Heart left ventricle (tissue), 16 donors: Measurements from ENCODE around the gene PINK1. TPM values are rescaled to one million over a fixed set of nuclear protein-coding genes. Genes with fewer than 3 reads are reported as not detected.
A peak's percentile ranks its signal among the peaks of the same experiment; 100 is the strongest.

ENCODE experiments used
- ATAC-seq, 4 donors: fragments of 200-7000 bp; cut with Tn5 transposase; one replicate each; pipeline ENCODE4 v1.9.1; 2020 to 2022; ENCODE audit warnings: moderate library complexity in 4 of 4, mild to moderate bottlenecking in 3 of 4, moderate number of reproducible peaks in 1 of 4
- DNase-seq, 5 donors: peaks; one replicate each; pipeline ENCODE4 v3.0.0-alpha.2; 2020
- H3K27ac ChIP-seq, 12 donors: fragments of 200-600 bp; sonication (generic) in 4 of 12; one replicate each; pipeline versions ENCODE4 v1.5.0 to v1.8.0; 2016 to 2022; ENCODE audit warnings: mild to moderate bottlenecking in 2 of 12
- H3K27me3 ChIP-seq, 9 donors: fragments of 200-600 bp; sonication (generic) in 2 of 9; one replicate each; pipeline versions ENCODE4 v1.5.1 to v1.8.0; 2016 to 2022; ENCODE audit warnings: mild to moderate bottlenecking in 3 of 9
- H3K36me3 ChIP-seq, 9 donors: fragments of 200-600 bp; sonication (generic) in 2 of 9; one replicate each; pipeline versions ENCODE4 v1.5.0 to v1.8.0; 2018 to 2022; ENCODE audit warnings: mild to moderate bottlenecking in 2 of 9
- H3K4me1 ChIP-seq, 12 donors: fragments of 200-600 bp; sonication (generic) in 4 of 12; one replicate each; pipeline versions ENCODE4 v1.5.0 to v1.8.0; 2016 to 2022; ENCODE audit warnings: mild to moderate bottlenecking in 3 of 12
- H3K4me3 ChIP-seq, 12 donors: fragments of 200-600 bp; sonication (generic) in 4 of 12; one replicate each; pipeline versions ENCODE4 v1.5.0 to v1.8.0; 2017 to 2022; ENCODE audit warnings: mild to moderate bottlenecking in 9 of 12, moderate library complexity in 4 of 12
- H3K9me3 ChIP-seq, 12 donors: fragments of 200-600 bp; sonication (generic) in 4 of 12; one replicate each; pipeline versions ENCODE4 v1.5.0 to v1.8.0; 2016 to 2022; ENCODE audit warnings: mild to moderate bottlenecking in 1 of 12
- CTCF ChIP-seq, 12 donors: fragments of 200-600 bp; sonication (generic) in 4 of 12; IDR thresholded peaks; one replicate each; pipeline versions ENCODE4 v1.5.0 to v1.8.0; 2018 to 2022; ENCODE audit warnings: antibody characterized with exemption in 12 of 12, mild to moderate bottlenecking in 5 of 12
- POLR2A ChIP-seq, 2 donors: fragments of 450-650 bp; IDR thresholded peaks; one replicate each; pipeline ENCODE4 v1.6.1; 2017; ENCODE audit warnings: antibody characterized with exemption in 2 of 2, mild to moderate bottlenecking in 2 of 2, moderate library complexity in 2 of 2
- WGBS, 4 donors: extraction: QIAGEN DNeasy Blood & Tissue Kit in 2 of 4; methylation state at CpG; one replicate each; pipeline versions ENCODE4 v1.1.5 to v1.1.7; 2013 to 2018; 5-methylcytosine and 5-hydroxymethylcytosine counted together
- intact Hi-C, 10 donors: fragments of 100-400 bp; cut with DNase I; formaldehyde crosslinking; loops; one replicate each; pipeline versions ENCODE4 v1.11.1 to v1.14.2; 2022
- polyA plus RNA-seq, 2 donors: library from polyadenylated mRNA; stranded (reverse); fragments of 200-250 nt; gene quantifications; one replicate each; pipeline ENCODE4 v1.2.3, GENCODE V29; 2013
- total RNA-seq, 9 donors: library from RNA; depleted of rRNA in 2 of 9; stranded (reverse); fragments of >200 nt in 2 of 9; fragmentation: NEBNext Ultra II Directional in 3 of 9; extraction: Animal tissue kit (Norgen Biotek cat#: 25700) in 3 of 9; gene quantifications; one replicate each; pipeline versions ENCODE4 v1.1.0 to v1.2.4, GENCODE V29; 2016 to 2023
- donor health status: ischemic (EF 13 %, LVEDD 7.1; RV severe dilation, severe dysfunction).
- donor health status: healthy with polysubstance abuse.
- donor health status: DM: no; HTN: yes; CAD: no.
- donor health status: DM: no; HTN: no; CAD: no.
- donor health status: ischemic (EF 25% LVEDD 6.9; RV normal size, moderate dysfunction).
- donor health status: ischemic (EF 25% LVEDD 5.7; RV mildly dilated, moderate dysfunction).
- donor health status: healthy.
- donor health status: DM: yes; HTN: yes; CAD: no.
- donor health status: ischemic (EF 35%, LVEDD 5.7; RV mildly dilated, moderate dysfunction).
- donor health status: nonischemic (EF 11% LVEDD 7.7; RV severe dilation, severe dysfunction).
- donor health status: DM: yes; HTN: yes; CAD: no.
- donor health status: PGD.
- donor health status: ischemic (EF 29% LVEDD 5.4; RV normal size, mild dysfunction).
- donor health status: nonischemic (EF 23%, LVEDD 6.1; RV moderate dilation, normal function).

Gene PINK1
- total and polyA plus RNA-seq, 11 donors: 147 to 418 (median 258) TPM

- TF ChIP-seq CTCF (IDR thresholded peaks at IDR 0.05) (no peak), POLR2A (IDR thresholded peaks at IDR 0.05) (no peak)
- H3K9me3 ChIP-seq: no peaks in the 10 kb centered on the region
- peaks cover 0 to 35% (median 3%) of the 10 kb centered on the region in 9 donors for H3K36me3 ChIP-seq
- no peak overlapping the region for H3K4me3 ChIP-seq
- DNase-seq (peak in 1 of 5 donors; percentile 1), ATAC-seq (no peak)
- WGBS, 4 donors: 79 to 88% (median 84%) methylated on average over 6 of the region's 6 CpGs
- no peaks in the 10 kb centered on the region for H3K27me3 ChIP-seq
- intact Hi-C loops: no loop called here
- peaks cover 0 to 14% (median 7%) of the 10 kb centered on the region in 12 donors for H3K4me1 ChIP-seq
- H3K27ac ChIP-seq: no peak overlapping the region
Measured at GRCh38 chr1:20678599-20678998, 45.3 kb downstream of the PINK1 start.

GRCh38 chr1:20680269-20680668 is 47.0 kb downstream of the PINK1 start:
- Histone ChIP-seq H3K9me3 (no peaks in the 10 kb centered on the region), H3K36me3 (peaks cover 0 to 30% (median 3%) of the 10 kb centered on the region in 9 donors), H3K4me3 (no peak overlapping the region), H3K4me1 (peaks cover 0 to 24% (median 9%) of the 10 kb centered on the region in 12 donors), H3K27ac (no peak overlapping the region), H3K27me3 (no peaks in the 10 kb centered on the region)
- ATAC-seq (no peak), DNase-seq (peak in 1 of 5 donors; percentile 14)
- TF ChIP-seq CTCF (IDR thresholded peaks at IDR 0.05): no peak
- intact Hi-C loops: loop anchor here in 1 of 10 donors (5.0 kb wide), 1 partner anchor 52 kb away; the partner anchor contains the start of gene SH2D5
- WGBS, 4 donors: 82 to 87% (median 86%) methylated on average over 5 of the region's 5 CpGs

- ATAC-seq (no peak), DNase-seq (peak in 1 of 5 donors; percentile 54)
- Histone ChIP-seq H3K9me3 (no peaks in the 10 kb centered on the region), H3K4me3 (peak overlapping the region in 1 of 12 donors; percentile 15), H3K4me1 (peaks cover 0 to 34% (median 14%) of the 10 kb centered on the region in 12 donors), H3K27me3 (no peaks in the 10 kb centered on the region), H3K27ac (peak overlapping the region in 2 of 12 donors; percentile 89 to 95), H3K36me3 (peaks cover 0 to 27% (median 2%) of the 10 kb centered on the region in 9 donors)
- intact Hi-C loops: loop anchor here in 1 of 10 donors (5.0 kb wide), 1 partner anchor 50 kb away; the partner anchor contains the start of gene SH2D5
- WGBS, 4 donors: 88 to 93% (median 89%) methylated on average over 9 of the region's 9 CpGs
- TF ChIP-seq POLR2A (IDR thresholded peaks at IDR 0.05): no peak
- TF ChIP-seq CTCF (IDR thresholded peaks at IDR 0.05): no peak
Measured at GRCh38 chr1:20681999-20682398, 48.7 kb downstream of the PINK1 start.

GRCh38 chr1:20682571-20683236 is 49.4 kb downstream of the PINK1 start:
- Histone ChIP-seq H3K4me3 (peak overlapping the region in 7 of 12 donors; percentile 7 to 67 (median 53)), H3K27ac (peak overlapping the region in 7 of 12 donors; percentile 8 to 95 (median 86)), H3K36me3 (peaks cover 0 to 22% (median 0%) of the 10 kb centered on the region in 9 donors), H3K27me3 (no peaks in the 10 kb centered on the region), H3K9me3 (no peaks in the 10 kb centered on the region), H3K4me1 (peaks cover 0 to 34% (median 14%) of the 10 kb centered on the region in 12 donors)
- ATAC-seq (peak in 3 of 4 donors; percentile 16 to 28 (median 17)), DNase-seq (peak in 3 of 5 donors; percentile 33 to 65 (median 61))
- intact Hi-C loops: loop anchor here in 1 of 10 donors (5.0 kb wide), 1 partner anchor 50 kb away; the partner anchor contains the start of gene SH2D5
- no peak for TF ChIP-seq CTCF (IDR thresholded peaks at IDR 0.05)
- no peak for TF ChIP-seq POLR2A (IDR thresholded peaks at IDR 0.05)
- 56 to 76% (median 67%) methylated on average over 20 to 24 of the region's 24 CpGs for WGBS, 4 donors
